OCI-LY3 (cell line): ENCODE data around the gene COPG1.

Experiments
- H2AFZ ChIP-seq: fragments of 200-600, 300-600 bp; shearing (Covaris generic); 2 replicates; pipeline ENCODE4 v1.6.0; 2014; ENCODE audit warnings: antibody characterized with exemption, low read depth, low read length
- H3K27ac ChIP-seq: fragments of 200-600, 300-600 bp; sonication (generic); 2 replicates; pipeline ENCODE4 v1.5.1; 2014; ENCODE audit warnings: mild to moderate bottlenecking, low read length, moderate library complexity, mixed read lengths
- H3K27me3 ChIP-seq: fragments of 200-600, 300-600 bp; sonication (generic); 2 replicates; pipeline ENCODE4 v1.6.1; 2014; ENCODE audit warnings: low read depth, low read length, mixed read lengths
- H3K36me3 ChIP-seq: fragments of 200-600, 300-600 bp; sonication (generic); replicated peaks from 2 replicates; pipeline ENCODE3; 2014; ENCODE audit warnings: low read depth, low read length, mixed read lengths
- H3K4me1 ChIP-seq: fragments of 300-600, 200-600 bp; sonication (generic); 2 replicates; pipeline ENCODE4 v1.6.1; 2014; ENCODE audit warnings: low read length, mixed read lengths
- H3K4me2 ChIP-seq: fragments of 200-600, 300-600 bp; sonication (generic); 2 replicates; pipeline ENCODE4 v1.6.1; 2014; ENCODE audit warnings: low read length, mixed read lengths
- H3K4me3 ChIP-seq: fragments of 300-600, 200-600 bp; sonication (generic); 2 replicates; pipeline ENCODE4 v1.5.1; 2014; ENCODE audit warnings: antibody characterized with exemption, mild to moderate bottlenecking, low read length, moderate library complexity
- H3K79me2 ChIP-seq: fragments of 300-600, 200-600 bp; shearing (Covaris generic); 2 replicates; pipeline ENCODE4 v1.6.1; 2014; ENCODE audit warnings: mild to moderate bottlenecking, low read length, mixed read lengths
- H3K9ac ChIP-seq: fragments of 300-600, 200-600 bp; shearing (Covaris generic); 2 replicates; pipeline ENCODE4 v1.6.0; 2014; ENCODE audit warnings: mild to moderate bottlenecking, low read length, moderate library complexity
- H3K9me3 ChIP-seq: fragments of 200-600, 300-600 bp; shearing (Covaris generic); 2 replicates; pipeline ENCODE4 v1.6.1; 2014; ENCODE audit warnings: low read length, mixed read lengths; ENCODE audit not compliant: insufficient read depth
- H4K20me1 ChIP-seq: fragments of 200-600, 300-600 bp; sonication (generic); 2 replicates; pipeline ENCODE4 v1.6.1; 2016; ENCODE audit warnings: low read length, mixed read lengths; ENCODE audit not compliant: insufficient read depth
- EZH2phosphoT487 ChIP-seq: fragments of 200-600 bp; shearing (Covaris generic); IDR thresholded peaks from 2 replicates; pipeline ENCODE4 v1.6.1; 2018; ENCODE audit warnings: antibody characterized with exemption, mixed run types, low read depth
- TF ChIP-seq, protein P1 (sequence below): fragments of 200-600, 300-600 bp; sonication (generic); IDR thresholded peaks from 2 replicates; pipeline ENCODE4 v1.5.1; 2014; ENCODE audit warnings: antibody characterized with exemption, low read length, low read depth

COPG1 gene

DNA sequence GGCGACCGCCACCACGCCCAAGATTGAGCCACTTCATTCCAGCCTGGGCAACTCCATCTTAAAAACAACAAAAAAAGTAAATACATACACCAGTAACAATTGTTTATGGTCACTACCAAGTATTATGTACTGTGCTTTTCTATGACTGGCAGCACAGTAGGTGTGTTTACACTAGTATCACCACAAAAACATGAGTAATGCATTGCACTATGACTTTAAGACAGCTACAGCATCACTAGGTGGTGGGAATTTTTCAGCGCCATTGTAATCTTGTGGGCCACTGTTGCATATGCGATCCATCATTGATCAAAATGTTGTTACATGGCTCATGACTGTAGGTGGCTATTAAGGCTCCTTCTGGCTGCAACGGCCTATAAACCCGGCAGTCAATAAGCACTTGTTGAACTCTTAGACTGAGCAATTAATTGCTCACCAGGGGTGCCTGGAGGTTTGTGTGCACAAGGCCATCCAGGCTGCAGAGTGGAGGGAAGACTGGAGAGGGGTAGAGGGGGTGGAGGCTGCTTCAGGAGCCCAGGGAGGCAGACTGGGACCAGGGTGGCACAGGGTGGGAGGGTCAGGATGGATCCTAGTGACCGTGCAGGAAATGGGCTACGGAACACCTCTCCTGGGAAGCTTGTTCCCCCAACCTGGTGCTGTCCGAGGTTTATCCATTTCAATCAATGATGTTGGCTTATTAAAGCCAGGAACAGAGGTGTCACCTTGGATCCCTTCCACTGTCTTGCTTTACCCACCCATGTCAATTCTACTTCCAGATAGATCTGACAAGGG, 17.9 kb upstream of the COPG1 start:
- Histone ChIP-seq H3K79me2 (no peaks in the 10 kb centered on the region), H3K4me3 (no peak overlapping the region), H3K27me3 (no peaks in the 10 kb centered on the region), H2AFZ (no peak overlapping the region), H3K4me1 (peaks cover 44% of the 10 kb centered on the region), H3K4me2 (0 out of 2 replicates have a peak overlapping the region, but pooled peaks have one; percentile 0), H3K9ac (no peak overlapping the region), H3K9me3 (no peaks in the 10 kb centered on the region), H3K27ac (no peak overlapping the region), H4K20me1 (no peaks in the 10 kb centered on the region), H3K36me3 (no peaks in the 10 kb centered on the region)
- no peak for TF ChIP-seq EZH2phosphoT487
- TF ChIP-seq, protein P1, sequence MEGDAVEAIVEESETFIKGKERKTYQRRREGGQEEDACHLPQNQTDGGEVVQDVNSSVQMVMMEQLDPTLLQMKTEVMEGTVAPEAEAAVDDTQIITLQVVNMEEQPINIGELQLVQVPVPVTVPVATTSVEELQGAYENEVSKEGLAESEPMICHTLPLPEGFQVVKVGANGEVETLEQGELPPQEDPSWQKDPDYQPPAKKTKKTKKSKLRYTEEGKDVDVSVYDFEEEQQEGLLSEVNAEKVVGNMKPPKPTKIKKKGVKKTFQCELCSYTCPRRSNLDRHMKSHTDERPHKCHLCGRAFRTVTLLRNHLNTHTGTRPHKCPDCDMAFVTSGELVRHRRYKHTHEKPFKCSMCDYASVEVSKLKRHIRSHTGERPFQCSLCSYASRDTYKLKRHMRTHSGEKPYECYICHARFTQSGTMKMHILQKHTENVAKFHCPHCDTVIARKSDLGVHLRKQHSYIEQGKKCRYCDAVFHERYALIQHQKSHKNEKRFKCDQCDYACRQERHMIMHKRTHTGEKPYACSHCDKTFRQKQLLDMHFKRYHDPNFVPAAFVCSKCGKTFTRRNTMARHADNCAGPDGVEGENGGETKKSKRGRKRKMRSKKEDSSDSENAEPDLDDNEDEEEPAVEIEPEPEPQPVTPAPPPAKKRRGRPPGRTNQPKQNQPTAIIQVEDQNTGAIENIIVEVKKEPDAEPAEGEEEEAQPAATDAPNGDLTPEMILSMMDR, result no peak

DNA sequence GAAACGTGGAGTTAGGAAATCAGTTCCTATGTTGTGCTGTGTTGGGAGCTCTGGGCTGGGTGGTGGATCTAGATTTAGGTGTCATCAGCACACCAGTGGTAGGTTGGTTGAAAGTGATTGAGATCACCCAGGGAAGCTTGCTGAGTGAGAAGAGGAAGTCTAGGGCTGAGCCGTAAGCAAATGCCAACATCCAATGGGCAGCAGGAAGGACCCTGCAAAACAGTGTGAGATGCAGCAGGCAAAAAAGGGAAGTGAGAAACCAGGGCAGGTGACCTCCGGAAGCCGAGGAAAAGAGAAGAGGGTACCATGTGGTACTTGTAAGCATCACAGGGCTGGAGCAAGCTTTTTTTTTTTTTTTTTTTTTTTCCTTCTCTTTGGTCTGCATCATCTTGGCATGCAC, 15.9 kb upstream of the COPG1 start:
- TF ChIP-seq, protein P1, result no peak
- TF ChIP-seq EZH2phosphoT487, result no peak
- Histone ChIP-seq H3K36me3 (no peaks in the 10 kb centered on the region), H3K27ac (peak overlapping the region; percentile 84), H3K27me3 (no peaks in the 10 kb centered on the region), H3K4me1 (peaks cover 44% of the 10 kb centered on the region), H3K4me3 (peak overlapping the region; percentile 20; the same call in 1 of the 2 replicates), H3K4me2 (peak overlapping the region; percentile 70), H3K79me2 (no peaks in the 10 kb centered on the region), H2AFZ (no peak overlapping the region), H3K9me3 (no peaks in the 10 kb centered on the region), H4K20me1 (no peaks in the 10 kb centered on the region), H3K9ac (peak overlapping the region; percentile 49; the same call in 1 of the 2 replicates)

DNA sequence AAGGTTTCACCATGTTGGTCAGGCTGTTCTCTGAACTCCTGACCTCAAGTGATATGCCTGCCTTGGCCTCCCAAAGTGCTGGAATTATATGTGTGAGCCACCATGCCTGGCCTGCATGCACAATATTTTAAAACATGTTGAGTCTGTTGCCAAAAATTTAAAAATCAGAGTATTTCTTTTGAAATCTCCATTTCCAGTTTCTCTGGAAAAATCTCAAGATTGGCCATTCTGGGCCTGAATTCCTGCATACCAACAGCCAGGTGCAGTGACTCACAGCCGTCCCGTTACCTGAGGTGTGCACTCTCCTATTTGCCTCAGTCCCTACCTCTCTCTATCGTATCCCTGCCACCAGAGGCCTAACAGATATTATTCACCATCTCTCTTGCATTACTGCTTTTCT, 15.0 kb upstream of the COPG1 start:
- H3K36me3 ChIP-seq, result no peaks in the 10 kb centered on the region
- H3K9me3 ChIP-seq, result no peaks in the 10 kb centered on the region
- H3K27ac ChIP-seq, result peak overlapping the region; percentile 84
- no peak overlapping the region for H2AFZ ChIP-seq
- H3K4me1 ChIP-seq, result peaks cover 50% of the 10 kb centered on the region
- no peak overlapping the region for H3K9ac ChIP-seq
- TF ChIP-seq, protein P1, result no peak
- no peak for TF ChIP-seq EZH2phosphoT487
- no peak overlapping the region for H3K4me3 ChIP-seq
- no peaks in the 10 kb centered on the region for H3K79me2 ChIP-seq
- H3K4me2 ChIP-seq, result peak overlapping the region; percentile 31
- no peaks in the 10 kb centered on the region for H3K27me3 ChIP-seq
- no peaks in the 10 kb centered on the region for H4K20me1 ChIP-seq

DNA sequence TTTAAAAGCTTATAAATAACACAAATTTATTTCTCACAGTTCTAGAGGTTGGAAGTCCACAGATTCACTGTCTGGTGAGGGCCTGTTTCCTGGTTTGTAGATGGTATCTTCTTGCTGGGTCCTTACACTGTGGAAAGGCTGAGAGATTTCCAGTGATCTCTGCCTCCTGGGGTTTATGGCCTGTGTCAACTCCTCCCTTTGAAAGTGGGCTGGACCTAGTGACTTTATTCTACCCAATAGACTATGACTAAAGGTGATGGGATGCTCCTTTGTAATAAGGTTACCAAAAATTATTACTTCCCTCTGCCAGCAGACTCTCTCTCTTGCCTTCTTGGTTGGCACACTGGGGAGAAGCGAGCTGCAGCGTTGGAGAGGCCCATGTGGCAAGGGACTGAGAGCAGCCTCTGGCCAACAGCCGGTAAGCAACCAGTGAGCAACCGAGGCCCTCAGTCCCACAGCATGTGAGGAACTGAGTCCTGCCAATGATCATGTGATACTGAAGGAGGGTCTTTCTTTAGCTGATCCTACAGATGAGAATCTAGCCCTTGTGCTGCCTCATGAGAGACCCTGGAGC, 14.0 kb upstream of the COPG1 start:
- H3K79me2 ChIP-seq, result no peaks in the 10 kb centered on the region
- no peak overlapping the region for H2AFZ ChIP-seq
- no peaks in the 10 kb centered on the region for H4K20me1 ChIP-seq
- no peak overlapping the region for H3K4me2 ChIP-seq
- H3K27me3 ChIP-seq, result no peaks in the 10 kb centered on the region
- H3K4me1 ChIP-seq, result peaks cover 47% of the 10 kb centered on the region
- H3K36me3 ChIP-seq, result no peaks in the 10 kb centered on the region
- TF ChIP-seq, protein P1, result no peak
- no peak for TF ChIP-seq EZH2phosphoT487
- H3K27ac ChIP-seq, result no peak overlapping the region
- H3K4me3 ChIP-seq, result no peak overlapping the region
- no peak overlapping the region for H3K9ac ChIP-seq
- no peaks in the 10 kb centered on the region for H3K9me3 ChIP-seq
